OCI-LY3 (cell line): ENCODE results near the gene GABRR2.

Experiments
- CTCF ChIP-seq: fragments of 200-600, 300-600 bp; sonication (generic); IDR thresholded peaks from 2 replicates; pipeline ENCODE4 v1.5.1; 2014; ENCODE audit warnings: antibody characterized with exemption, low read length, low read depth
- EZH2phosphoT487 ChIP-seq: fragments of 200-600 bp; shearing (Covaris generic); IDR thresholded peaks from 2 replicates; pipeline ENCODE4 v1.6.1; 2018; ENCODE audit warnings: antibody characterized with exemption, mixed run types, low read depth

- TF ChIP-seq CTCF = no peak
- TF ChIP-seq EZH2phosphoT487 = no peak
Measured at GRCh38 chr6:89272596-89272995, 42.5 kb downstream of the GABRR2 start.
